PC-9 (cell line): ENCODE data around the gene ANKRD18A. TPM values are rescaled to one million over a fixed set of nuclear protein-coding genes. Genes with fewer than 3 reads are reported as not detected.

Experiments used
- BruUV-seq: library from RNA; stranded (reverse); fragments of 400-500 nt; replicated peaks from 2 replicates; lab custom pipeline; 2021; lab: Mats Ljungman, UMichigan
- CTCF ChIA-PET: fragments of 300-600 bp; sonication (Branson Sonifier 250); formaldehyde crosslinking; loops from one replicate; lab custom pipeline; 2022; ENCODE audit warnings: antibody characterized with exemption; lab: Charles Lee
- POLR2A ChIA-PET: fragments of 300-600 bp; sonication (Branson Sonifier 250); formaldehyde crosslinking; loops from one replicate; lab custom pipeline; 2022; ENCODE audit warnings: antibody characterized with exemption; ENCODE audit not compliant: unreplicated experiment; lab: Charles Lee
- DNase-seq, 2 experiments: peaks; one replicate each; pipeline versions ENCODE4 v3.0.0 to v3.0.0-alpha.2; 2015 to 2022; ENCODE audit warnings: mixed read lengths in 1 of 2
- H2AFZ ChIP-seq: fragments of 200-600 bp; sonication (generic); 2 replicates; pipeline ENCODE4 v1.8.1; 2017; ENCODE audit warnings: antibody characterized with exemption
- H3F3A ChIP-seq: fragments of 200-600 bp; sonication (generic); 2 replicates; pipeline ENCODE4 v1.8.1; 2017; ENCODE audit warnings: antibody characterized with exemption, mild to moderate bottlenecking, low read depth; ENCODE audit not compliant: insufficient read depth
- H3K27ac ChIP-seq: fragments of 200-600 bp; sonication (generic); 2 replicates; pipeline ENCODE4 v1.6.1; 2016; ENCODE audit warnings: mixed run types
- H3K27me3 ChIP-seq: fragments of 200-600 bp; sonication (generic); 2 replicates; pipeline ENCODE4 v1.6.1; 2016; ENCODE audit warnings: low read depth, mixed run types; ENCODE audit not compliant: insufficient read depth
- H3K36me3 ChIP-seq: fragments of 200-600 bp; sonication (generic); 2 replicates; pipeline ENCODE4 v1.6.1; 2016; ENCODE audit warnings: low read depth, mixed run types
- H3K4me1 ChIP-seq: fragments of 200-600 bp; sonication (generic); replicated peaks from 2 replicates; pipeline ENCODE4 v1.6.1; 2016; ENCODE audit warnings: mixed run types; ENCODE audit not compliant: insufficient read depth
- H3K4me2 ChIP-seq: fragments of 200-600 bp; sonication (generic); 2 replicates; pipeline ENCODE4 v1.6.1; 2017; ENCODE audit warnings: mixed run types
- H3K4me3 ChIP-seq: fragments of 200-600 bp; sonication (generic); 2 replicates; pipeline ENCODE4 v1.6.1; 2016; ENCODE audit warnings: mixed run types
- H3K79me2 ChIP-seq: fragments of 200-600 bp; sonication (generic); 2 replicates; pipeline ENCODE4 v1.6.1; 2017; ENCODE audit warnings: low read depth, mixed run types
- H3K9me2 ChIP-seq: fragments of 200-600 bp; sonication (generic); 2 replicates; pipeline ENCODE4 v1.8.1; 2017; ENCODE audit warnings: mild to moderate bottlenecking; ENCODE audit not compliant: insufficient read depth
- H3K9me3 ChIP-seq: fragments of 200-600 bp; sonication (generic); 2 replicates; pipeline ENCODE4 v1.8.1; 2016; ENCODE audit warnings: low read depth; ENCODE audit not compliant: insufficient read depth
- H4K20me1 ChIP-seq: fragments of 200-600 bp; sonication (generic); 2 replicates; pipeline ENCODE4 v1.8.1; 2017; ENCODE audit not compliant: insufficient read depth
- EZH2 ChIP-seq: fragments of 200-600 bp; sonication (generic); IDR thresholded peaks from 2 replicates; pipeline ENCODE4 v1.8.0; 2017; ENCODE audit warnings: antibody characterized with exemption, low read depth
- intact Hi-C: fragments of 100-400 bp; cut with micrococcal nuclease; formaldehyde crosslinking; loops from one replicate; pipeline ENCODE4 v1.10.0; 2022; ENCODE audit not compliant: unreplicated experiment
- total RNA-seq: library from RNA; stranded (reverse); gene quantifications from 2 replicates; pipeline ENCODE4 v1.2.3, GENCODE V29; 2021
- TF ChIP-seq, protein P1 (sequence below): fragments of 200-600 bp; sonication (generic); conservative IDR thresholded peaks from 2 replicates; pipeline ENCODE4 v1.6.1; 2017; ENCODE audit warnings: mixed run types, antibody characterized with exemption, mild to moderate bottlenecking, moderate library complexity

The ANKRD18A gene
- total RNA-seq, 1 experiment from 2014 or later: 4.9 TPM

DNA sequence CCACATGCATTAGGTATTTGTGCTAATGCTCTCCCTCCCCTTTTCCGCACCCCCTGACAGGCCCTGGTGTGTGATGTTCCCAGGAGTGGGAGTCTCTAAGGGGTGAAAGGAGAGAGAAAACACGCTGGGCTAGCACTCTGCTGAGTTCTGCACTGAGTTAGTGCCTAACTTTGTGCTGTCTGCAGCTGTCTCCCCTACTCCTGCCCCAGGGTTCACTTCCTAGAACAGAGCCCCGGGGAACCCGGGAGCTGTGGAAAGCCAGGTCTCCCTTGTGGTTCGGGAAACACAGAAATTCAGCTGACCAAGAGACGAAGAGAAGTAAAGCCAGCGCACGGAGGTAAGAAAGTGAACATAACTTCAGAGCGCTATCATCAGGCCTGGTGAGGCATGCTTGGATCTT is 20.7 kb upstream of the ANKRD18A start:
- no peaks in the 10 kb centered on the region for H4K20me1 ChIP-seq
- no peak overlapping the region for H3K4me3 ChIP-seq
- no TSS peak for BruUV-seq
- no peaks in the 10 kb centered on the region for H3K9me2 ChIP-seq
- H3K4me1 ChIP-seq: peaks cover 10% of the 10 kb centered on the region; the same call in 1 of the 2 replicates
- no peaks in the 10 kb centered on the region for H3K79me2 ChIP-seq
- ChIA-PET CTCF (no interaction called here), POLR2A (no interaction called here)
- H3K27ac ChIP-seq: no peak overlapping the region
- H3K27me3 ChIP-seq: no peaks in the 10 kb centered on the region
- H3K9me3 ChIP-seq: no peaks in the 10 kb centered on the region
- H3K36me3 ChIP-seq: no peaks in the 10 kb centered on the region
- peaks cover 8% of the 10 kb centered on the region; the same call in 1 of the 2 replicates for H3F3A ChIP-seq
- H3K4me2 ChIP-seq: no peak overlapping the region
- H2AFZ ChIP-seq: no peak overlapping the region
- intact Hi-C loops: loop anchor here (10.0 kb wide), 1 partner anchor 64 kb away; no protein-coding TSS in a partner anchor
- no peak for DNase-seq
- no peak for TF ChIP-seq EZH2
- TF ChIP-seq, protein P1, sequence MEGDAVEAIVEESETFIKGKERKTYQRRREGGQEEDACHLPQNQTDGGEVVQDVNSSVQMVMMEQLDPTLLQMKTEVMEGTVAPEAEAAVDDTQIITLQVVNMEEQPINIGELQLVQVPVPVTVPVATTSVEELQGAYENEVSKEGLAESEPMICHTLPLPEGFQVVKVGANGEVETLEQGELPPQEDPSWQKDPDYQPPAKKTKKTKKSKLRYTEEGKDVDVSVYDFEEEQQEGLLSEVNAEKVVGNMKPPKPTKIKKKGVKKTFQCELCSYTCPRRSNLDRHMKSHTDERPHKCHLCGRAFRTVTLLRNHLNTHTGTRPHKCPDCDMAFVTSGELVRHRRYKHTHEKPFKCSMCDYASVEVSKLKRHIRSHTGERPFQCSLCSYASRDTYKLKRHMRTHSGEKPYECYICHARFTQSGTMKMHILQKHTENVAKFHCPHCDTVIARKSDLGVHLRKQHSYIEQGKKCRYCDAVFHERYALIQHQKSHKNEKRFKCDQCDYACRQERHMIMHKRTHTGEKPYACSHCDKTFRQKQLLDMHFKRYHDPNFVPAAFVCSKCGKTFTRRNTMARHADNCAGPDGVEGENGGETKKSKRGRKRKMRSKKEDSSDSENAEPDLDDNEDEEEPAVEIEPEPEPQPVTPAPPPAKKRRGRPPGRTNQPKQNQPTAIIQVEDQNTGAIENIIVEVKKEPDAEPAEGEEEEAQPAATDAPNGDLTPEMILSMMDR: no peak

DNA sequence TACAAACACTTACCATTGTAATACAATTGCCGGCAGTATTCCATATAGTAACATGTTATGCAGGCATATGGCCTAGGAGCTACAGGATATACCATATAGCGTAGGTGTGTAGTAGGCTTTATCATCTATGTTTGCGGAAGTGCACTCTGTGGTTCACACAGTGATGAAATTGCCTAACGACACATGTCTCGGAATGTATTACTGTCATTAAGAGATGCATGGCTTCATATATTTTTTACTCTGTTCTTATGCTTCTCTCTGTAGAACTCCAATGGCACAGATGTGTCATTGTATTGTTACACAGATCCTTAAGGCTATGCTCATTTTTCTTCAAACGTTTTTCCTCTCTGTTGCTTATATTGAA is 19.2 kb upstream of the ANKRD18A start:
- TF ChIP-seq, protein P1: no peak
- no peak for TF ChIP-seq EZH2
- no peak for DNase-seq
- Histone ChIP-seq H3K4me1 (peaks cover 10% of the 10 kb centered on the region; the same call in 1 of the 2 replicates), H3F3A (peaks cover 8% of the 10 kb centered on the region; the same call in 1 of the 2 replicates), H3K4me3 (no peak overlapping the region), H3K27ac (peak overlapping the region; percentile 57), H3K9me3 (no peaks in the 10 kb centered on the region), H2AFZ (no peak overlapping the region), H3K27me3 (no peaks in the 10 kb centered on the region), H3K4me2 (peak overlapping the region; percentile 38; the same call in 1 of the 2 replicates), H3K79me2 (no peaks in the 10 kb centered on the region), H3K9me2 (no peaks in the 10 kb centered on the region), H3K36me3 (no peaks in the 10 kb centered on the region), H4K20me1 (no peaks in the 10 kb centered on the region)
- intact Hi-C loops: no loop called here
- BruUV-seq: no TSS peak
- CTCF ChIA-PET: no interaction called here
- POLR2A ChIA-PET: no interaction called here

DNA sequence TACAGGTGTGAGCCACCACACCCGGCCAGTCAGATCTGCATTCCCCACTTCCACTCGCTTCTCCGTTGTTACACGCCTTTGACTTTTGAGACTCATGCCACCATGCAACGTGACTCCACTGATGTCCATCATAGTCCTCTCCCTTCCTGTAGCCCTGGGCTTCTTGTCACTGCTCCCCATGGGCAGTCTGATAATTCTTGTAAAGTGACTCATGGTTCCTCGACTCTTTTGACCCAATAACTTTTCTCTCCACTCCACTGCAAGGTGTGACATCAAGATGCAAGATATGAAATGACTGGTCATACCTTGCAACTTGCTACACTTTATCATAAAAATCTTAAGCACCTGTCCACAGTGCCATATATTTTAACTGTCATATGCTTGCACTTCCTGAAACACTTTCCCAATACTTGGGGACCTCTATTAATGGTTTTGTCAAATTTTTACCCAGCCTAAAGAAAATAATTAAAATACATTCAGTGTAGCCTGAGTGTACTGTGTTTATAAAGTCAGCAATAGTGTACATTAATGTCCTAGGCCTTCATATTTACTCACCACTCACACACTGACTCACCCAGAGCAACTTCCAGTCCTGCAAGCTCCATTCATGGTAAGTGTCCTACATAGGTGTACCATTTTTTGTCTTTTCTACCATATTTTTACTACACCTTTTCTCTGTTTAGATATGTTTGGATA is 18.6 kb upstream of the ANKRD18A start:
- peak; percentile 45 to 79 for DNase-seq
- no TSS peak for BruUV-seq
- H3K4me2 ChIP-seq: peak overlapping the region; percentile 38; the same call in 1 of the 2 replicates
- H3K9me2 ChIP-seq: no peaks in the 10 kb centered on the region
- CTCF ChIA-PET: no interaction called here
- H3K27me3 ChIP-seq: no peaks in the 10 kb centered on the region
- TF ChIP-seq EZH2: no peak
- TF ChIP-seq, protein P1: no peak
- intact Hi-C loops: no loop called here
- POLR2A ChIA-PET: no interaction called here
- peak overlapping the region; percentile 57 for H3K27ac ChIP-seq
- H3K4me3 ChIP-seq: no peak overlapping the region
- peaks cover 10% of the 10 kb centered on the region; the same call in 1 of the 2 replicates for H3K4me1 ChIP-seq
- no peaks in the 10 kb centered on the region for H3K9me3 ChIP-seq
- no peaks in the 10 kb centered on the region for H4K20me1 ChIP-seq
- no peaks in the 10 kb centered on the region for H3K36me3 ChIP-seq
- H2AFZ ChIP-seq: no peak overlapping the region
- no peaks in the 10 kb centered on the region for H3K79me2 ChIP-seq
- peaks cover 8% of the 10 kb centered on the region; the same call in 1 of the 2 replicates for H3F3A ChIP-seq
